ENCODE results near the gene AP5Z1.

The AP5Z1 gene

DNA sequence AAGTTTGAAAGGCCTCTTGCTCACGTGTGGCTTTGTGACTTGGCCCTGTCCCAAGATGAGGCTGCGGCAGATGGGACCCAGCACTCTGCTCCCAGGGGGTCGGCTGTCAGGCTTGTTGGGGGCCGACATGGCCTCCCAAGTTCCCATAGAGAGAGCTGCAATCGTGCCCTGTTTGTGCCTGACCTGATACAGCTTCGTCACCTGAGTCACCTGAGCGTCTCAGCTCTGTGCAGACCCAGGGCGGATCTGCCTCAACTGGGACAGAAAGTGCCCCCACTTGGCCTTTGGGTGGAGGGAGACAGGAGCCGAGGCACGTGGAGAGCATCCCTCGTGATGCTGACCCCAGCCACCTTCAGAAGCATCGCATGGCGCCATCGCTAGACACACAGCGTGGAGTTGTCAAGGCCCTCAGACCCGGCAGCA is 64.7 kb downstream of the AP5Z1 start:
- no peak for DNase-seq (ENCODE audit: low read depth)
